GM12872 (cell line): ENCODE measurements around the gene GPR12.

Source experiments
- TF ChIP-seq, protein P1 (sequence below): IDR thresholded peaks from 3 replicates; pipeline ENCODE4 v1.5.1; 2011; ENCODE audit warnings: low read depth, mild to moderate bottlenecking, low read length, moderate library complexity; ENCODE audit not compliant: insufficient read depth

GPR12 gene

GRCh38 chr13:26784704-26785639 lies 24.4 kb upstream of the GPR12 start:
- TF ChIP-seq, protein P1, sequence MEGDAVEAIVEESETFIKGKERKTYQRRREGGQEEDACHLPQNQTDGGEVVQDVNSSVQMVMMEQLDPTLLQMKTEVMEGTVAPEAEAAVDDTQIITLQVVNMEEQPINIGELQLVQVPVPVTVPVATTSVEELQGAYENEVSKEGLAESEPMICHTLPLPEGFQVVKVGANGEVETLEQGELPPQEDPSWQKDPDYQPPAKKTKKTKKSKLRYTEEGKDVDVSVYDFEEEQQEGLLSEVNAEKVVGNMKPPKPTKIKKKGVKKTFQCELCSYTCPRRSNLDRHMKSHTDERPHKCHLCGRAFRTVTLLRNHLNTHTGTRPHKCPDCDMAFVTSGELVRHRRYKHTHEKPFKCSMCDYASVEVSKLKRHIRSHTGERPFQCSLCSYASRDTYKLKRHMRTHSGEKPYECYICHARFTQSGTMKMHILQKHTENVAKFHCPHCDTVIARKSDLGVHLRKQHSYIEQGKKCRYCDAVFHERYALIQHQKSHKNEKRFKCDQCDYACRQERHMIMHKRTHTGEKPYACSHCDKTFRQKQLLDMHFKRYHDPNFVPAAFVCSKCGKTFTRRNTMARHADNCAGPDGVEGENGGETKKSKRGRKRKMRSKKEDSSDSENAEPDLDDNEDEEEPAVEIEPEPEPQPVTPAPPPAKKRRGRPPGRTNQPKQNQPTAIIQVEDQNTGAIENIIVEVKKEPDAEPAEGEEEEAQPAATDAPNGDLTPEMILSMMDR = no peak

GRCh38 chr13:26780411-26780810 lies 19.8 kb upstream of the GPR12 start:
- TF ChIP-seq, protein P1 = no peak

GRCh38 chr13:26779321-26779720 lies 18.7 kb upstream of the GPR12 start:
- TF ChIP-seq, protein P1 = no peak

DNA sequence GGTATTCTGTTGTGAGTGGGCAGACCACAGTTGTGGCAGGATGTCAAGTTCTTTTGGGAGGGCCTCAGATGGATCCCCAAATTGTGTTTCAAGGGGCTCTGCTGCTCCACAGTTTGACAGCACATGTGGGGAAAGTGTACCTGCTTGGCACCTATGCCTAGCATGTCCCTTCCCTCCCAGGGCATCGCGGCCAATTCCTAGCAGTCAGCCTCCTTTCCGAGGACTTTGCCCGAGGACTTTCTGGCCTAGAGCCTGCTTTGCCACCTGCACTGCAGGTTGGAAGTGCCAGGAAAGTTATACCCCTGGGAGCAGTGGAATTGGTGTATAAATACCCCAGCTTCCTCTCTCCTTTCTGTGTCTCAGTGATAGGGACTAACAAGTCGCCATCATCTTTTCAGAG lies 11.9 kb upstream of the GPR12 start:
- TF ChIP-seq, protein P1 = no peak

DNA sequence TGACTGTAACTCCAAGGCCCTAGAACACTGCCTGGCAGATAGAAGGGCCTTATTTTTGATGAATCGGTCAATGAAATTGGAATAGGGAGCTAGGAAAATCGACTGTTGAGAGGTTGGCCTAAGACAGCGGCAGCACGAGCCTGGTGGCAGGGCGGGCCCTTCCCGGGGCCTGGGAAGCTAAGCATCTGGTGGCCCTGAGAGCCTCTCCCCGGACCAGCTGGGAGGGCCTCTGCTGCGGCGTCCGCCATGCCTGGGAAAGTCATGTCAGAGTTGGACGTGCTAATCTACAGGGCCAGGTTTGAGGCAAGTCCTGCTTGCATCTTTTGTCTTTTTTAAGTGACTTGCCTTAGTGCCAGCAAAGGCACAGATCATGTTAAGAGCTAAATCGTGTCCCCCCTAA lies 11.2 kb upstream of the GPR12 start:
- TF ChIP-seq, protein P1 = no peak

DNA sequence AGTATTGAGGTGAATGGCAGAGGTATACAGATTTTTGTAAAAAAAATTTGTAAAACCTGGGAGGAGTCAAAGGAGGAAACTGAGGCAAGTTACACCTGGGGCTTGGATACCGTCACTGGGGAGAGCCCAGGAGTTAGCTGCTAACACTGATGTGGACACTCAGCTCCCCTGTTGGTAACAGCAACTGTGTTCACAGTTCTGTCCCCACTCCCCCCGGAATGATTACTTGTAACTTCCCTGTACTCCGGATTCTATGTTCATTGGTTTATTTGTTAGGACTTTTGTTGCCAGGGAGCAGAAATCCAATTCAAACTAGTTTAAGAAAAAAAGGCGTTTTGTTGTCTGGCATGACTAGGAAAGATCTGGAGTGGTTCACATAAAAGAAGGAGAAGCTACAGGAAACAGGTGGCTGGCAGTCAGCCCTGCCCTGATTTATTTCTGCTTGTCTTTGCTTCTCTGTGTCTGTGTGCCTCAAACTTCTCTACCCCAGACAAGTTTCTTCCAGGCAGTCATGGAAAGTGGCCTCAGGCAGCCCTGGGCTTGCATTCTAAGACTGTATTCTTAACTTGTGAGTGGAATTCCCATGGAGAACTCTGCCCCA lies 2.3 kb upstream of the GPR12 start:
- TF ChIP-seq, protein P1 = no peak

DNA sequence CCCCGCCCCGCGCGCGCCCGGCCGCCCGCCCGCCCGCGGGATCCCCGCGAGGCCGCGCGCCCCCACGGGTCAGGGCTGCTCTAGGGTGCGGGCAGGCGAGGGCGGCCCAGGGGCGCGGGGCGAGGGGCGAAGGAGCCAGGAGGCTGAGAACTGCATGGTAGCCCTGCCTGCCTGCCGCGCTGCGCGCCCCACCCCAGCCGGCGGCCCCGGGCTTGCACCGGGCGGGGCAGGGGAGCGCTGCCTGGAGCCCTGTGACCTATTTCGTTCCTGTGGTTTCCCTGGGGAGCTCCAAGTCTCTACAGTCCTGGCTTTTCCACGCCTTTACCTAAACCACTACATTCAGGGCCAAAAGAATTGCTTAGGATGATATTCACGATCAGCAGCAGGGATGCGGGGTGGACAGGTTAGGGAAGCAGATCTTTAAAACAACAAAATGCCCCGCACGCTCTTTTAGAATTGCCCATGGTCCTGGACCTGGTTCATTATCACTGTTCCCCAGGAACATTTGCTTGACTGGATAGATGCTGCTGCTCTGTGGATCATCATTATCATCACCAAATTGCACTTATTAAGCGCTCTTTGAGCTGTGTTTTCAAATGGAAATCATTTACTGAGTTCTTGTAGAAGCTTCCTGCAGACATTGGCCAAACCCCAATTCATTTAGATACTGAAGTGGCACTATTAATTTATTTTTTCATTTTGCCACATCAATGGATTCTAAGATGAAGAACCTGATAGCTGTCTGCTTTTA lies 421 bp upstream of the GPR12 start:
- TF ChIP-seq, protein P1 = no peak
